NCI-H82 (cell line): ENCODE data around the gene TCEA2.

Experiments used
- DNase-seq: peaks from one replicate; lab custom pipeline; 2025; lab: John Stamatoyannopoulos, UW

TCEA2 gene

DNA sequence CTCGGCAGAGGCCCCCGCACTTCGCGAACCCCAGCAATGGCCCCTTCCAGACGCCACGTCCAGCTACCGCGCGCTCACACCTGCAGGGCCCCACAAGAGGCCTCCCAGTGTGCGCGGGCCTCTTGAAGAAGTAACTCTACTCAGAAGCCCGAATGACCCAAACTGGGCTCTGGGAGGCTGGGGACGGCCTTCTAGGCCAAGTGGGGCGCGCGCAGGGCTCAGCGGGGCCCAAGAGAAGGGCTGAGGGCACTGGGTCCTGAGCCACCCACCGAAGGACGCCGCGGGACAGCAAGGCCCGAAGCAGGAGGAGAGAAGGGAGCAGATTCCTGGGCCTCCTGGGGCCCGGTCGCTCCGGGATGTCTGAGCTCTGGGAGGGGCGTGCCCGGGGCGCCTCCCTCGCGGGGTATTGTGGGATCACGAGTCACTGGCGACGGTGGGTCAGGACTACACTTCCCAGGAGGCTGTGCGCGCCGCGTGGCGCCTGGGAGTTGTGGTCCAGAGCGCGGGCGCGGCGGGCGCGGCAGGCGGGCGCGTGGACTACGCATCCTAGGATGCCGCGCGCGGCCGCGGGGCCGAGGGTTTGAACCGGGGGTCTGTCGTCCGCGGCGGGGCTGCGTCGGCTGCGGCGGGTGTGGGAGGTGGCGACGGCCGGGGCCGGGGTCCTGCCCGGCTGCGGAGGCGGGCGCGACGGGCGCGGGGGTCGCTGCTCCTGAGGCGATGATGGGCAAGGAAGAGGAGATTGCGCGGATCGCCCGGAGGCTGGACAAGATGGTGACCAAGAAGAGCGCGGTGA is at the start of gene TCEA2:
TCEA2 (plus strand) TSS at position 603 of the 793 bp plus-strand sequence; CDS start at position 718, 115 bp downstream.
- DNase-seq = peak; percentile 99

GRCh38 chr20:64015635-64016034 is 47.4 kb upstream of the TCEA2 start:
- DNase-seq = no peak

DNA sequence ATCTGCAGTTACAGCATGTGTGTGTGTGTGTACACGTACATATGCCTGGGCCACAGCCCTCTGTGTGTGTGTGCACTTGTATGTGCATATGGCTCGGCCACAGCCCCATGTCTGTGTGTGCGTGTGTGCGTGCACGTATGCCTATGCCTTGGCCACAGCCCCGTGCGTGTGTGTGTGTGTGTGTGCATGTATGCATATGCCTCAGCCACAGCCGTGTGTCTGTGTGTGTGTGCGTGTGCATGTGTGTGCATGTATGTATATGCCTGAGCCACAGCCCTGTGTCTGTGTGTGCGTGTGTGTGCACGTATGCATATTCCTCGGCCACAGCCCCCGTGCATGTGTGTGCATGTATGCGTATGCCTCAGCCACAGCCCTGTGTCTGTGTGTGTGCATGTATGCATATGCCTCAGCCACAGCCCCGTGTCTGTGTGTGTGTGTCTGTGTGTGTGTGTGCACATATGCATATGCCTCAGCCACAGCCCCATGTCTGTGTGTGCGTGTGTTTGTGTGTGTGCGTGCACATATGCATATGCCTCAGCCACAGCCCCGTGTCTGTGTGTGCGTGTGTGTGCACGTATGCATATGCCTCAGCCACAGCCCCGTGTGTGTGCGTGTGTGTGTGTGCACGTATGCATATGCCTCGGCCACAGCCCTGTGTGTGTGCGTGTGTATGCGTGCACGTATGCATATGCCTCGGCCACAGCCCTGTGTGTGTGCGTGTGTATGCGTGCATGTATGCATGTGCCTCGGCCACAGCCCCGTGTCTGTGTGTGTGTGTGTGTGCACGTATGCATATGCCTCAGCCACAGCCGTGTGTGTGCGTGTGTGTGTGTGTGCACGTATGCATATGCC is 41.6 kb upstream of the TCEA2 start:
- no peak for DNase-seq

DNA sequence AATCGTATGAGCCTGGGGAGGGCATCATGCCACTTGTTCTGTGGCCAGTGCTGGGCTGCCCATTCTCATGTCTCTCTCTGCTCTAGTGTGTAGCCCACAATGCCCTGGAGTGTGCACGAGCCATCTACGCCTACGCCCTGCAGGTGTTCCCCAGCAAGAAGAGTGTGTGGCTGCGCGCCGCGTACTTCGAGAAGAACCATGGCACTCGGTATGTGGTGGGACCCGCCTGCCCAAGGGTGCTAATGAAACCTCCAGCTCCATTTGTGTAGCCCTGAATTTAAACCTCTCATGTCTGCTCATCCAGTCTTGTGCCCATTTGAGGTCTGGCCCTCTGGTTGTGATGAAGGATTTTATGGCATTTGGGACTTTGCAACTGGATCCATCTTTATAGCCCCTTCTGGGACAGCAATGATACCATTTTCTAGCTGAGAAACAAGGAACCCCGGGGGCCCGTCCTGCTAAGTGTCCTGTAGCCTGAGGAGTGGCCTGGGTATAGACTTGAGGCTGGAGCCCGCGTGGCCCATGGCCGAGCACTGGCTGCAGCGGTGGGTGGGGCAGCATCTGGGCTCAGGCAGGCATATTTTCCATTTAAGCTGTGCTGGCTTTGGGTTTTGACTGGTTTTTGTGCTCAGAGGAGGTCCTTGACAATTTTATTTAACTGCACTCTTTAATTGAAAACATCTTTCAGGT is 40.2 kb upstream of the TCEA2 start:
- no peak for DNase-seq

- no peak for DNase-seq
Observed at GRCh38 chr20:64023361-64024140, 39.4 kb upstream of the TCEA2 start.

GRCh38 chr20:64024141-64024990 is 38.6 kb upstream of the TCEA2 start:
- no peak for DNase-seq

DNA sequence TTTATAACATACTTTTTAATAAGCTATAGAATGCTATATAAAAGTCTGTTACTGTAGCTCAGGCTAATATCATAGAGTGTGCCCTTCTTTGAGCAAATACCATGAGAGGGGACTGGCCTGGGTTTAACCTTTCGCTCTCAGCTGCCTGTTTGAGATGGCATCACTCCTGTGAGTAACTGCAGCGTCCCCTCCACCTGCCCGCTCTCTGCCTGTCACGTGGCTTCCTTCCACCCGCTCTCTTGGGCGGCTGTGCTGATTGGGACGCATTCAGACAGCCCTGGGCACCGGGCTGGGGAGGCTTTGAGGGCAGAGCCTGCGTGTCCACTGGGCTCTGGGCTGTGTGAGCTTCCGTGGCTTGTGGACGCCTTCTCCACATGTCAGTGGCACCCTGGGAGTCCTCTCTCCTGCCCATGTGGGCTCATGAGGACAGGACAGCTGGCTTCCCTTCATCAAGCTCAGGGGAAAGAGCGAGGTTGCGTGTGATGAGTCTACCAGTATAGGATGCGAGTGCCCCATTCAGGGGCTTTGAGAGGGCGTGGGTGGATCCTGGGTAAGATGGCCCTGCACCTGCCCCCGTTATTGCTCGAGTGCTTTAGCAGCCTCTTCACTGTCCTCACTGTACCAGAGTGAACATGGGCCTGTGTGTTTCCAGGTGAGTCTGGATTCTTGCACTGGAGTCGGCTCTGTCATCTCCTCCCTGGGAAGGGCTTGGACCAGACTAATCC is 37.7 kb upstream of the TCEA2 start:
- no peak for DNase-seq

- no peak for DNase-seq
Observed at GRCh38 chr20:64025826-64026412, 37.1 kb upstream of the TCEA2 start.

DNA sequence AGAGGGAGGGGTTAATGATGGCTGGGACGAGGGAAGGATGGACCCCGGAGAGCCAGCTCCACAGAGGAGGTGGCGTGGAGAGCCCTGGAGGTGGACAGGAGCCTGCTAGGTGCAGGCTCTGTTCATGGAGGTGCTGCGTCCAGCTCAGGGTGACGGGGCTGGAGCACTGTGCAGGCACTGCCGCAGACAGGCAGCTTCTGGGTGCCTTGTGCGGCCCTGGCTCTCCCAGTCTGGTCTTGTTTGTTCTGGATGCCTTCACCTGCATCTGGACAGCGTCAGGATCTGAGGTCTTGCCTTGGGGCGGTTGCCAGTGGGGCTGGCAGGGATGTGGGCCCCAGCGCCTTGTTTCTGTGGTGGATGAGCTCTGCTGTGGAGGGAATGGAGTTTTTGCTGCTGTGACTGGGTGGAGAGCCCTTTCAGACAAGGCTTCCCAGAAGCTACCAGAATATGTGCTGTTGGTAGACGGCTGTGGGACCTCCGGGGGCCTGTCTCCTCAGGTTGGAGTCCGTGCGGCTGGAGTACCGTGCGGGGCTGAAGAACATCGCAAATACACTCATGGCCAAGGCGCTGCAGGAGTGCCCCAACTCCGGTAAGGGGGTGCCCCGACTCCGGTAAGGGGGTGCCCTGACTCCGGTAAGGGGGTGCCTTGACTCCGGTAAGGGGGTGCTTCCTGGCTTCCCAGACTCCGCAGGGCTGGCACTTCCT is 34.9 kb upstream of the TCEA2 start:
- DNase-seq = no peak

GRCh38 chr20:64029293-64030117 is 33.5 kb upstream of the TCEA2 start:
- no peak for DNase-seq

DNA sequence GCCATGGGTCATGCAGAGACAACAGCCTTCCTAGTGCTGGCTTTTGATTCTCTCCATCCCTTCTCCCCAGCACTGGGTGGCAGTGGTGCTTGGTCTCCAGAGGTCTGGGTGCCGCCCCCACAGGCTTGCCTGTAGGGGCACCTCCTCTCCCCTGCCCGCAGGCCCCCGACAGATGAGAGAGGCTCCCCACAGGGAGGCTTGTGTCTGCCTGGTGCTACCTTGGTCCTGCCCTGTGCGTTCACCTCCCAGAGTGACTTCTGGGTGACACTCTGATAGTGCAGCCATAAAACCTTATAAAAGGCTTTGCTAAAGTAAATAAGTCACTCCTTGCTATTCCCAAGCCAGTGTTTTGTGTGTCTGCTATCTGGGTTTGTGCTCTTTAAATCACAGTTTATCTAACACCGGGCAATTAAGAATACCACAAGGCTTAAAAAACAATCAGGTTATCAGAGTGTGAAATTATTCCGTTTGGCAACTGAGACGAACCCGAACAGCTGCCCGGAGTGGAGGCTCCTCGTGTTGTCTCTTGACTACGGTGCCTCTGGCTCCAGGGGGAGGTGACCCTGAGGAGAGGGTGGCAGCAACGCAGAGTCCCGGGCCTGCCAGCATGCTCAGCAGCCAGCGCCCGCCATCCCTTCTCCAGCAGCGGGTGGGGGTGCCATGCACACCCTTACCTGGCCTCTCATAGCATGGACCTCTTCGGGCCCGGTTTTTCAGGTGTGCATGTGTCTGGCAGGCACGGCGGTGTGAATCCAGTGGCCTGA is 32.4 kb upstream of the TCEA2 start:
- no peak for DNase-seq

- no peak for DNase-seq
Observed at GRCh38 chr20:64031822-64032314, 31.1 kb upstream of the TCEA2 start.

DNA sequence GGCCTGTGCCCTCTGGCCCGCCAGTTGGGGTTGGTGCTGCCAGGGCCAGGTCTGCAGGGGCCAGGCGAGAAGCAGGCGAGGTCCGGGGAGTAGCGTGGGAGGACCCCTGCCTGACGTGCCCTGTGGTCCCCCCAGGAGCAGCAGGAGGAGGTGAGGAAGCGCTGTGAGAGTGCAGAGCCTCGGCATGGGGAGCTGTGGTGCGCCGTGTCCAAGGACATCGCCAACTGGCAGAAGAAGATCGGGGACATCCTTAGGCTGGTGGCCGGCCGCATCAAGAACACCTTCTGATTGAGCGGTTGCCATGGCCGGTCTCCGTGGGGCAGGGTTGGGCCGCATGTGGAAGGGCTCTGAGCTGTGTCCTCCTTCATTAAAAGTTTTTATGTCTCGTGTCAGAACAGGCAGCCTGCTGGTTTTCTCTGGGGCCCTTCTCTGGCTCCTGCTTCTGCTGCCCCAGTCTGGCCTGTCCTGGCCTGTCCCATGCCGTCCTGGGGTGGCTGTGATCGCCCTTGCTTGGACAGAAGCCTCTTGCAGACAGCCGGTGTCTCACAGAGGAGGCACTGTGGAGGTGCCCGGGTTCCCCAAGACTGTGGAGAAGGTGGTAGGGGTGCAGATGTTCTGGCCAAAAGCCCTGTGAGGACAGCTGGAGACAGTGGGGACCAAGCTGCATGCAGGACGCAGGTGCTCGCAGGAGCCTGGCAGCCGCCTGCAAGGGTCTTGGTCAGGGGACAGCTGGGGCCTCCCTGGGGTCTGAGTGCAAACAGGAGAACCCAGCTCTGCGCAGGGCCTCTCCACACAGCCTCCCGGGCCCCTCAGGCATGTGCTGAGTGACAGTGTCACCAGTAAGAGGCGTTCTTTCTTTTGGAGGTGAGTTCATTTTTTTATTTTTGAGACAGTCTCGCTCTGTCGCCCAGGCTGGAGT is 30.0 kb upstream of the TCEA2 start:
- DNase-seq = no peak

DNA sequence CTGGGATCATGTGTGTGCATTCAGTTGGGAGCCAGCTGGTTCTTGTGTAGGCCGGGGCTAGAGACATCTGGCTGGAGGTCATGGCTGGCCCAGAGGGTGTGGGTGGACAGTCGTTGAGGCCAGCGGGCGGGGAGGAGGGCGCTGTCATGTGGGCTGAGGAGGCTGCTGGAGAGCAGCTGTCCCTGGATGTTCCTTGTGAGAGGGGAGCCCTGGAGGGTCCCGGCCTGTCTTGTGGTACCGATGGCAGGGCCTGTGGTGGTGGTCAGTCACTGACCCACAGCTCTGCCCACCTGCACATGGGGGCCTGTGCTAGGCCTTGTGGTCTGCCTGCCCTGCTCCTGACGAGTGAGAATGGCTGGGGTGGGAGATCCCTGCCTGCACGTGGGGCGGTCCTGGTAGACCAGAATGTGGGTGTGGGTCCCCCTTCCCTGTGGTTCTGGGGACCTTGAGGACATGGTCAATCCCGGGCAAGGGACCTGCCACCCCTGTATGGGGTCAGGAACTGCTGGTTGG is 29.0 kb upstream of the TCEA2 start:
- no peak for DNase-seq

DNA sequence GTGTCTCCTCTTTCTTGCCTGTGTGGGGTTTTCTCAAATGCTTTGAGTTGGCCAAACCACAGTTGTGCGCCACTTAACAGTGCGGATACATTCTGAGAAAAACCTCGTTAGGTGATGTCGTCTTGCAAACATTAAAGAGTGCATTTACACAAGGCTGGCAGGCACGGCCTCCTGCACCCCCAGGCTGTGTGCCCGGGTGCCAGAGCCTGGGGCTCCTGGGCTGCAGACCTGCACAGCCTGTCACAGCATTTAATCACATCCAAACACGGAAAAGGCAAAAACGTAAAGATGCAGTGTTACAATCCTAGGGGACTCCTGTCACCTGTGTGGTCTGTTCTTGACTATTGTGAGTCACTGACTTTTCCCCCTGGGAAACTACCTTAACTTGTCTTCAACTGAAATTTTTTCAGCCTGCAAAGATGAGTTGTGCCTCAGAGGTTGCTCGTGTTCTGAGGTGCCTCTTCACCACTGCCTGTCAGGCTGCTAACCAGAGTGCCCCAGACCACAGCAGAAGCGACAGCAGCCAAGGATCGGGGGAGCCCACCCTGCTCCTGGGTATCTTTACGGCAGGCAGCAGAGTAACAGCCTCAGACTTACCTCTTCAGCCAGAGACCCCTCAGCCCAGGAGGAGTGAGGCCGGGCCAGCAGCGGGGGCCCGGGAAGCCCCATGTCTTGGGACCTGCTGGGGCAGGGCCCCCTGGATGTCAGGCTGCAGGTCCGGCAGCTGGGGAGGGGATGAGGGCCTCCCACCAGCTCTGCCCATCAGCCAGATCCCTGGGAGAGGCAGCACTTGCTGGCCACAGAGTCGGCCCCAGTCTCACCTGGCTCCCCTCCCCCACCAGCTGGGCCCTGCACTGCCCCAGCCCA is 27.7 kb upstream of the TCEA2 start:
- no peak for DNase-seq
